H7 (cell line): ENCODE measurements around the gene IGFBPL1. TPM values are rescaled to one million over a fixed set of nuclear protein-coding genes. Genes with fewer than 3 reads are reported as not detected.

Experiments used
- DNase-seq: peaks from one replicate; pipeline ENCODE4 v3.0.0; 2012
- H3K27me3 ChIP-seq: 2 replicates; pipeline ENCODE4 v1.6.0; 2011; ENCODE audit warnings: mild to moderate bottlenecking, low read length; ENCODE audit not compliant: control insufficient read depth, insufficient read depth
- H3K36me3 ChIP-seq: replicated peaks from 2 replicates; pipeline ENCODE4 v1.5.1; 2011; ENCODE audit warnings: low read length; ENCODE audit not compliant: control insufficient read depth, insufficient read depth
- H3K4me3 ChIP-seq: 2 replicates; pipeline ENCODE4 v1.5.1; 2011; ENCODE audit warnings: low read depth, mild to moderate bottlenecking, control low read depth, low read length, moderate library complexity; ENCODE audit not compliant: insufficient read depth
- total RNA-seq: library from RNA; depleted of rRNA; stranded (reverse); fragments of >200 nt; shearing (Covaris generic); gene quantifications from 2 replicates; pipeline ENCODE4 v1.2.3, GENCODE V29; 2014

Gene IGFBPL1
- total RNA-seq, 1 experiment from 2014 or later = 86.4 TPM

DNA sequence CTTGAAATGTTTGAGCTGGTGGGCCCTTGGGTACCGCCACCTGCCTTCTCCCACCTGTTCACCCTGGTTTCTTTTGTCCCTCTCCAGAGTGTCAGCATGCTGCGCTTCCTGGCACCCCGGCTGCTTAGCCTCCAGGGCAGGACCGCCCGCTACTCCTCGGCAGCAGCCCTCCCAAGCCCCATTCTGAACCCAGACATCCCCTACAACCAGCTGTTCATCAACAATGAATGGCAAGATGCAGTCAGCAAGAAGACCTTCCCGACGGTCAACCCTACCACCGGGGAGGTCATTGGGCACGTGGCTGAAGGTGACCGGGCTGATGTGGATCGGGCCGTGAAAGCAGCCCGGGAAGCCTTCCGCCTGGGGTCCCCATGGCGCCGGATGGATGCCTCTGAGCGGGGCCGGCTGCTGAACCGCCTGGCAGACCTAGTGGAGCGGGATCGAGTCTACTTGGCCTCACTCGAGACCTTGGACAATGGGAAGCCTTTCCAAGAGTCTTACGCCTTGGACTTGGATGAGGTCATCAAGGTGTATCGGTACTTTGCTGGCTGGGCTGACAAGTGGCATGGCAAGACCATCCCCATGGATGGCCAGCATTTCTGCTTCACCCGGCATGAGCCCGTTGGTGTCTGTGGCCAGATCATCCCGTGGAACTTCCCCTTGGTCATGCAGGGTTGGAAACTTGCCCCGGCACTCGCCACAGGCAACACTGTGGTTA is 28.4 kb downstream of the IGFBPL1 start:
- H3K36me3 ChIP-seq = peaks cover 22% of the 10 kb centered on the region
- DNase-seq = no peak
- H3K4me3 ChIP-seq = no peak overlapping the region
- peaks cover 5% of the 10 kb centered on the region for H3K27me3 ChIP-seq

DNA sequence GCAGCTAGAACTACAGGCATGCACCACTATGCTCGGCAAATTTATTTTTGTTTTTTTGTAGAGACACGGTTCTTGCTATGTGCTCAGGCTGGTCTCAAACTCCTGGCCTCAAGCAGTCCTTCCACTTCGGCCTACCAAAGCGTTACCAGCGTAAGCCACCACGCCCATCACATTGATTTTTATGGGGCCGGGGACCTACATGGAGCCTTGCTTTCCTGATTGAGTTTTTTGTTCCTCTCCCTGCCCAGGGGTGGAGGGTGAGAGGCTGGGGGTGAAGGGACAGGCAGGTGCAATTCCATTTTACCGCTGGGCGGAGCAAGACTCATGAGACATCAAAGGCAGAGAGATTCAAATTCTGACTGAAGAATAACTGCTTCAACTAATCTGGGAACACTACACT is 29.8 kb downstream of the IGFBPL1 start:
- peaks cover 5% of the 10 kb centered on the region for H3K27me3 ChIP-seq
- no peak for DNase-seq
- H3K36me3 ChIP-seq = peaks cover 22% of the 10 kb centered on the region
- no peak overlapping the region for H3K4me3 ChIP-seq

DNA sequence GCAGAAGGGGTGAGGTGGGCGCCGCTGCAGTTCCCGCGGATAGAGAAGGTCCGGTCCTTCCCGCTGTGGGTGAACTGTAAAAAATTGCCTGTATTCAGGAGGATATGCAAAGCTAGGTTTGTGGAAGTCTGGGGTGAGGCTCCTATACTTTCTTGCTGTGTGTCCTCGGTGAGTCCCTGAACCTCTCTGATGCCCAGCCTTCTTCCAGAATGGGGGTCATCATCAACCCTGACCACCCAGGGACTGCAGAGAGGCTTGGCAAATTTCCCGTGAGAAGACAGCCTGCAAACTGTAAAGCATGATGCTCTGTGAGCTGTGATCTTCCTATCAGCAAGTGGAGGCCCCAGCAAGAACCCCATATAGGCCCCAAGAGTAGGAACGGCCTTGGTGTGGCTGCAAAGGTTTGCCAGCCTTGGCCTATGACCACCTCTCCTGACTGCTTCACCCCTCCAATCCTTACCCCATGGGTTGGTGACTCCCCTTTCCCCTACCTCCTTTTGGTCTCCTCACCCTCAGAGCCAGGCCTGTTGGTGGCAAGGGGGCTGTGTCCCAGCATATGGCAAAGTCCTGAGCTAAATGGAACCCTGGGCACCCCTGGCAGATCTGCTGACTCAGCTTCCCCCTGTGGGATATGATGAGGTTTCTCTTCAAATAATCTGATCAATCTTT is 31.0 kb downstream of the IGFBPL1 start:
- Histone ChIP-seq H3K36me3 (peaks cover 22% of the 10 kb centered on the region), H3K4me3 (peak overlapping the region; percentile 95), H3K27me3 (peaks cover 7% of the 10 kb centered on the region)
- peak; percentile 44 for DNase-seq

DNA sequence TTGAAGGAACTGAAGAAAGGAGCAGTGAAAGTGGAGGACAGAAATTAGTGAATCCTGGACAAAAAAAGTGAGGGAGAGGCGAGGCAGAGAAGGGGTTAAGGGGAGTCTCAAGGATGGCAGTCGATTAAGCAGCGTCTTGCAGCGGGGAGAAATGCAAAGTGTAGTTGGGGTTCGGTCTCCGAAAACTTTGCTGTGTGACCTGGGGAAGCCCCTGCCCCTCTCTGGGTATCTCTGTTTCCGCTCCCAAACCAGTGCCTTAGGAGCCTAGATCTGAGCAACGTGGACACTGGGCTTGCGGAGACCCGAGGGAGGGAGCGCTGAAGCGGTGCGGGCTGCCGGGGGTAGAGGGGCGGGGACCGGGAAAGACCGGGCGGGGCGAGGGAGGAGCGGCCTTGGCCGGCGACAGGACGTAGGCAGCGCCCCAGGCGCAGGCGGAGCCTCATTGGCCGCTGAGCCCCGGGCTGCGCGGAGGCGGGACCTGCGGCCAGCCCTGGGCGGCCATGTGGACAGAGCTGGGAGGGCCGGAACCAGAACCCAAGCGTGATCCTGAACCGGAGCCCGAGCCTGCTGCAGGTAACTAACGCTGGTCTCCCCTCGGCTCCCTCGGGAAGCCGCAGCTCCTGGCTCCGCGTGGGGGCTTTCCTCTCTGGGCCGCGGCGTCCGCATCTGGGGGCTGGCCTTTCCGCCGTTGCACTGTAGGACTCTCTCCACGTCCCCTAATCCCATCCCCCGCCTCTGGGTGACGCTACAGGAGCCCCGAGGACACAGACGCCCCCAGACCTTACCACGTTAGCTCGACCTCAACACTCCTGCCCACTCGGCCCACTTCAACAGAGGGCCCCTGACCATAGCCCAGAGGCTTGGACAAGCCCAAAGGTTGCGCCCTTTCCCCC is 31.8 kb downstream of the IGFBPL1 start, which contains the start of gene ALDH1B1:
Gene ALDH1B1, plus strand, starts transcription at position 468 of the 893 bp plus-strand sequence. CDS start 3,047 bp downstream, outside the sequence.
- H3K4me3 ChIP-seq = peak within 1 kb of the TSS; percentile 95
- peak; percentile 98 for DNase-seq
- H3K36me3 ChIP-seq = peaks cover 19% of the 10 kb centered on the region
- peaks cover 13% of the 10 kb centered on the region for H3K27me3 ChIP-seq

DNA sequence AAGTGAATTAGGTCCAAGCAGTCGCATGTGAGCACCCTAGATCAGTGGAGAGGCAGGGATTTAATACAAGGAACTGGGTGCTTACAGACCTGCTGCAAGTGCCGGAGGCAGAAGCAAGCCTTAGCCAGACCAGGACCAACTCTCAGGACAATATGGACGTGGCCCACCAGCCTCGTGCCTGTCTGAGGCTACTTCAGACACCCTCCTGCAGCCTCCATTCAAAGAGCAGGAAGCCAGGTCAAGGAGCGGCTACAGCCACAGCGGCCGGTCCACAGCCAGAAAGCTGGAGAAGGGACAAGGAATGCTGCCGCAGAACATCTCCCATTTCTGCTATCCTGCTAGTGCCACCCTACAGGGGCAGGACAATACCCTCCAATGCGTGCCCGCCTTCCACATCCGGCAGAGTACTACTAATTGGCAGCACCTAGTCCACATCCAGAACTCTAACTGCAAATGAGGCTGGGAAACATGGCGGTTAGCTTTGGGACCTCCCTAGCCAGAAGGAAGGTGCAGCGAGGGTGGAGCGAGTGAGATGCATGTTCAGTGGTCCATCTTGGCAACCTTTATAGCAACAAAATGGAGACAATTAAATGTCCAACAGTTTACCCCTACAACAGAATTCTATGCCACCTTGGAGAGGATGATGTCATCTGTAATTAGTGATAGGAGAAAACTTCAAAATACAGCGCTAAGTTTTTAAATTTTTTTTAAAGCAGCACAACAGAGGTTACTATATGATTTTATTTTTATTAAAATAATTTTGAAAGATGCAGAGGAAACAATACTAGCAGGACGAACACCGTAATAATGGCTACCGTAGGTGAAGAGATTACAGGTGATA is 32.8 kb downstream of the IGFBPL1 start:
- no peak for DNase-seq
- H3K4me3 ChIP-seq = peak overlapping the region; percentile 95; the same call in 1 of the 2 replicates
- H3K27me3 ChIP-seq = peaks cover 14% of the 10 kb centered on the region
- peaks cover 11% of the 10 kb centered on the region for H3K36me3 ChIP-seq

DNA sequence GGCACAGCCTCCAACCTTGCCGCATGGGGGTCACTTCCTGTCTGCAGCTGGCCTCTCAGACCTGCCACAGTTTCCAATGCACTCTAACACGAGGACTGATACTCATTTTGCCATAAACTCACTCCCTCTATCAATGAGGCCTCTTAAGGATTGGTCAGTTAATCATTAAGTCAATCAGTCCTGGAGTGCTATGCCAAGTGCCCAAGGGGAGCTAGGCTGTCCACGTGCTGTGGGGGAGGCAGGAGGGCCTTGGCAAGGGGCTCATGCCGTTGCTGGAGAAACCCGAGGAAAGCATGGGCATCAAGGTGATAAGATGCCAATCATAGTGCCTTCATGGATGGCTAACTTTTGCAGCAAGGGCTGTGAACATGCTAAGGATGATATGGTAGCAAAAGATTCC is 33.4 kb downstream of the IGFBPL1 start:
- no peak for DNase-seq
- no peak overlapping the region for H3K4me3 ChIP-seq
- peaks cover 14% of the 10 kb centered on the region for H3K27me3 ChIP-seq
- peaks cover 6% of the 10 kb centered on the region; the same call in 1 of the 2 replicates for H3K36me3 ChIP-seq

DNA sequence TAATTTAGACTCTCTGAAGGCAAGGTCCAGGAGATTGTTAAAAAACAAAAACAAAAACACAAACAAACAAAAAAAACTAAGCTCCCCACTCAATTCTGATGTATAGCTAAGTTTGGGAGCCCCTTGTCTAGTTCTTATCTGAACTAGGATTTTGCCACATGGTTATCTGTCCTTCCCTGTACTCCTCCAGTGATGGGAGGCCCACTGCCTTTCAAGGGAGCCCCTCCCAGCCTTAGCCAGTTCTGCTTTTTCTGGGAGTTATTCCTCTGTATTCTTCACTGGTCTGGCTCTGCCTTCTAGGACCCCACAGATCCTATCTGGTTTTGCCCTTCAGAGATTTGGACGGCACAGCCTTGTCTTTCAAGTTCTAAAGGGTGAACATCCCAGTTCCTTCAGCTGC is 33.8 kb downstream of the IGFBPL1 start:
- Histone ChIP-seq H3K36me3 (peaks cover 6% of the 10 kb centered on the region; the same call in 1 of the 2 replicates), H3K27me3 (peaks cover 18% of the 10 kb centered on the region), H3K4me3 (no peak overlapping the region)
- no peak for DNase-seq

DNA sequence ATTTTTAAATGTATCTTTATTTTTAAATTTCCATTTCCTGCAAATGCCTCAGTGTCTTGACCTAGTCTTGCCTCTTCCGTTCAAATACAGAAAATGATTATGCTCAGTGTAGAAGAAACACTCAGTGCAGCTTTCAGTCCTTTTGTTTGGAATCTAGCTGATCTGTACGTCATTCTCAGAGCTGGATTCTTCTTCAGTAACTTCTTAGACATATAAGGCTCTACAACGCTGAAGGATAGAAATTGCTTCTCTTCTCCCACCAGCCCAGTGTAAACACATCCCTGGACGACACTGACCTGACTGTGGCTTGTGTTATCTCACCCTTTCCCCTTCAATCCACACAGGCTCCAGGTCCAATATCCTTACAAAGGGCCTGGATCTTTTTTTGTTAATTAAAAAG is 34.9 kb downstream of the IGFBPL1 start:
- no peaks in the 10 kb centered on the region for H3K36me3 ChIP-seq
- H3K27me3 ChIP-seq = peaks cover 24% of the 10 kb centered on the region

DNA sequence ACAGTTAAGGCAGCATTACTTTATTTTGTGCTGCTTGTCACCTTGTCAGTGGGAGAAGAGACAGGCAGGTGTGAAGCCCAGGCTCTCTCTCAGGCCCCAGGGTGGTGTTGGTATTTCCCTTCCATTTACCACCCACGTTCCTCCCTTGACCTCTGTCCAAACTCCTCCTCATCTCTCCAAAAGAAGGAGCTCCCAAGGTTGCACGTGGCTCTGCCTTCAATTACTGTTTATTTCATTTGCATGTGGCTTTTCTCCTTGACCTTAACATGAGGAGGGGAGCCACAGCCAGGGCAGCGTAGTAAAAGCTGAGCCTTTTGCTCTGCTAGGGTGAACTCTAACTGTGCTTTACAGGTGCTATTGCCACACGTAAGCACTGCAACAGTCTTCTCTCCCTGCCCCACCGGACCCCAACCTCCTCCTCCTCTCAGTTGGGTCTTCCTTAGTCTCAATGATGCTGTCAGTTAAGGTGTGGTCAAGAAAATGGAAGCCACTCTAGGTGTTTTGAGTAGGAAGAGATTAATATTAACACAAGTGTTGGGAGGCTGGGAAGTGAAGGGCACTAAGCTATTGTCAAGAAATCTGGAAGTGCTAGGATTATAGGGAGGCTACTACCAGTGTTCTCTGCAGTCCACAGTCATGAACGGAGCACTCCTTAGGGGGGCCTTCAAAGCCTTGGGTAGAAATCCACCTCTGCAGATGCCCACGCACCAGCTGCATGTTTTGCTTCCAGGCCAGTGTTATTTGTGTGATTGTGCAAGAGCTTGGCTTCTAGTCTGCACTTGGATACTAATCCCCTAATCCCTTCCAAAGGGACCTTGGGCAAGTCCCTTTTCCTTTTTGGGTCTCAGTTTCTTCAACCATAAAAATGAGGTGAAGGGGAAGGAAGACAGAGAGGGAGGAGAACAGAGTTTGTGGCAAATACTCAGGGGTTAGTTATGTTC is 35.7 kb downstream of the IGFBPL1 start:
- no peak for DNase-seq
- H3K4me3 ChIP-seq = no peak overlapping the region
- peaks cover 30% of the 10 kb centered on the region for H3K27me3 ChIP-seq
- no peaks in the 10 kb centered on the region for H3K36me3 ChIP-seq

More for the DNA sequence above, 34.9 kb downstream of the IGFBPL1 start:
- H3K4me3 ChIP-seq = no peak overlapping the region
- DNase-seq = no peak

DNA sequence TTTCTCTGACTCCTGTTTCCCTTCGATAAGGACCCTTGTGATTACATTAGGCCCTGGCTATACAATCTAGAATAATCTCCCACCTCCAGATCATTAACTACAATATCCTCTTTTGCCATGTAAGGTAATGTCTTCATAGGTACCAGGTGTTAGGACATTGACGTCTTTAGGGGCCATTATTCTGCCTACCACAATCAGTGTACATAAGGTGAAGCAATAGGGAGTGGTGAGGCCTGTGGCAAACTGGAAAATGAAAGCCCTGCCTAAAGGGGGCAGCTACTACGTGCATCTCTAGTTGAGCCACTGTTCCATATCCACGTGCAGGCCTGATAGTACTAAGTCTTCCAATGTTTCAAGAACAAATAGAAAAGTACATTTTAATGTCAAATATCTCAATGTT is 36.5 kb downstream of the IGFBPL1 start:
- Histone ChIP-seq H3K4me3 (no peak overlapping the region), H3K27me3 (peaks cover 31% of the 10 kb centered on the region), H3K36me3 (no peaks in the 10 kb centered on the region)
- DNase-seq = no peak

DNA sequence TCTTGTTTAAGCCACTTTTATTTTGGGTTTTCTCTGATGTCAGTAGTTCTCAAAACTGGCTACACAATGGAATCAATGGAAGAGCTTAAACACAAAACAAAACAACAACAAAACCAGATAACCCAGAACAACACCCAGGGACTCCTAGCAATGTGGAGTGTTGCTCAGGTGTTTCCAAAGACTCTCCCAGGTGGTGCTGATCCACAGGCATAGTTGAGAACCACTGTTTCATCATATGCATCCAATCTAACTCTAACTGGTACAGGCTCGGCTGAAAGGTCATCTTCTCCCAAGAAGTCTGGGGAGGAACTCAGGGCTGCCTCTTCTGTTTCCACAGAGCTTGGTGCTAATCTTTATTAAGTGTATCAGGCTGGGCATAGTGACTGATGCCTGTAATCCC is 37.2 kb downstream of the IGFBPL1 start:
- DNase-seq = no peak
- peaks cover 36% of the 10 kb centered on the region for H3K27me3 ChIP-seq
- no peak overlapping the region for H3K4me3 ChIP-seq
- no peaks in the 10 kb centered on the region for H3K36me3 ChIP-seq

DNA sequence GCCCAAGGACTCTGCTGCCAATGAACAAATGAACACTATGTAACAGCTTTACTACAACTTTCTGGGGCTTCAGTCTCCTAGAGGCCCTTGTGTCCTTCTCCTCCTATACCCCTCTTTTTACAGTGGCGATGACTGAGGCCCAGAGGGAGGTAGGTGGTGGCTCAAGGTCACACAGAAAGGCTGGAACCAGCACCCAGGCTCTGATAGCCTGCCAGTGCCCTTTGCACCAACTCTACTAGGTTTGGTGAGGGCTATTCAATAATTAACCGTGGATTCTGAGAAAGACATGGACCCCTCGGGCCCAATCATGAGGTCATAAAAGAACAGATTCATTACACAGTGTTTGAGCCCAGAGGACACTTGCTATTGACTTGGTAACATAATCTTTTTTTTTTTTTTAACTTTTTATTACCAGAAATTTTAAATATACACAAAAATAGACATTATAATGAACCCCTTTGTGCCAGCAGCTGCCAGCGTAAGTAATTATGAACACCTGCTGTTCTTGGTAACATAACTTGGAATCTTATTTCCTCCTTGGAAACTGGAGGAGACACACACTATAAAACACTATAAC is 37.8 kb downstream of the IGFBPL1 start:
- peaks cover 34% of the 10 kb centered on the region for H3K27me3 ChIP-seq
- no peak overlapping the region for H3K4me3 ChIP-seq
- H3K36me3 ChIP-seq = no peaks in the 10 kb centered on the region
- DNase-seq = no peak

DNA sequence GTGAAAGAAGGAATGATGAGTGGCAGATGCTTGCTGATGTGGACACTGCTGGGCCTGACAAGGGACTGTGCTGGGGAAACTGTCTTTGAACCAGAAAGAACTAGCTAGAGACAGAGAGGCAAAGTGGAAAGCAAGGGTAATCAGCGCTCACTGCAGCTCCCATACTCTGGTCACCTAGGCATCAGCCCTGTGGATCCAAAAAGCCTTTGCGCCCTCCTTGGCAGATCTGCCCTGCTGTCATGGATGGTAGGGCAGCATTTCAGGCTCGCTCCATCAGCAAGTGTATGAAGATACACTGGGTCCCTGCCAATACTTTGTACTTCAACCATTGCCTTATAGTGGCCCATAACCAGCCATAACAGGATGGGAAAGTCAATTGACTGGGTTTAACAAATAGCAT is 38.4 kb downstream of the IGFBPL1 start:
- no peak for DNase-seq

More for the DNA sequence above, 38.4 kb downstream of the IGFBPL1 start:
- H3K4me3 ChIP-seq = no peak overlapping the region
- H3K27me3 ChIP-seq = peaks cover 31% of the 10 kb centered on the region; the same call in 1 of the 2 replicates
- no peaks in the 10 kb centered on the region for H3K36me3 ChIP-seq
